HepG2 (cell line): ENCODE results near the gene PEAK1. TPM values are rescaled to one million over a fixed set of nuclear protein-coding genes. Genes with fewer than 3 reads are reported as not detected.

Experiments used
- ASH2L ChIP-seq: fragments of 300-600, 200-600 bp; sonication (generic); IDR thresholded peaks from 2 replicates; pipeline ENCODE4 v1.7.0; 2017; ENCODE audit warnings: low read depth, mild to moderate bottlenecking, moderate library complexity, mixed read lengths, low read length; ENCODE audit not compliant: insufficient read length
- ATAD3A ChIP-seq: sonication (generic); formaldehyde crosslinking; IDR thresholded peaks from 2 replicates; pipeline ENCODE4 v1.4.0; 2020; ENCODE audit warnings: missing genetic modification reagents
- ATRX ChIP-seq: sonication (generic); formaldehyde crosslinking; IDR thresholded peaks from 2 replicates; pipeline ENCODE4 v1.4.0; 2020; ENCODE audit warnings: missing genetic modification reagents, borderline replicate concordance
- CBX2 ChIP-seq, 2 experiments: fragments of 200-600 bp in 1 of 2; sonication (generic); formaldehyde crosslinking in 1 of 2; IDR thresholded peaks; 2 replicates each; pipeline versions ENCODE4 v1.7.0 to v1.8.1; 2018 to 2022; ENCODE audit warnings: low read depth in 2 of 2, low read length in 1 of 2, mild to moderate bottlenecking in 1 of 2, missing genetic modification reagents in 1 of 2
- IKZF1 ChIP-seq: fragments of 450-650 bp; IDR thresholded peaks from 2 replicates; pipeline ENCODE4 v1.7.1; 2016
- KMT2A ChIP-seq: sonication (generic); formaldehyde crosslinking; IDR thresholded peaks from 2 replicates; pipeline ENCODE4 v1.4.0; 2020; ENCODE audit warnings: missing genetic modification reagents
- MEIS1 ChIP-seq: sonication (generic); formaldehyde crosslinking; IDR thresholded peaks from 2 replicates; pipeline ENCODE4 v1.9.0; 2021; ENCODE audit warnings: mild to moderate bottlenecking, missing genetic modification reagents, moderate library complexity, borderline replicate concordance
- MLLT10 ChIP-seq: sonication (generic); formaldehyde crosslinking; IDR thresholded peaks from 2 replicates; pipeline ENCODE4 v1.4.0; 2020; ENCODE audit warnings: missing genetic modification reagents
- MYNN ChIP-seq: sonication (generic); formaldehyde crosslinking; IDR thresholded peaks from 2 replicates; pipeline ENCODE4 v1.4.0; 2020; ENCODE audit warnings: mild to moderate bottlenecking, low read depth, missing genetic modification reagents
- RORA ChIP-seq: sonication (generic); formaldehyde crosslinking; IDR thresholded peaks from 2 replicates; pipeline ENCODE4 v1.5.0; 2020; ENCODE audit warnings: mild to moderate bottlenecking, missing genetic modification reagents, moderate library complexity
- ZBTB7A ChIP-seq: sonication (generic); formaldehyde crosslinking; IDR thresholded peaks from 2 replicates; pipeline ENCODE4 v1.8.0; 2022; ENCODE audit warnings: mild to moderate bottlenecking, missing genetic modification reagents
- ZKSCAN5 ChIP-seq: sonication (generic); formaldehyde crosslinking; IDR thresholded peaks from 2 replicates; pipeline ENCODE4 v1.5.1; 2020; ENCODE audit warnings: mild to moderate bottlenecking, missing genetic modification reagents
- ZMAT3 ChIP-seq: sonication (generic); formaldehyde crosslinking; conservative IDR thresholded peaks from 2 replicates; pipeline ENCODE4 v1.7.0; 2021; ENCODE audit warnings: missing genetic modification reagents
- ZNF879 ChIP-seq: sonication (generic); formaldehyde crosslinking; IDR thresholded peaks from 2 replicates; pipeline ENCODE4 v1.8.1; 2023; ENCODE audit warnings: missing genetic modification reagents
- polyA plus RNA-seq, 8 experiments: library from polyadenylated mRNA; depleted of rRNA in 3 of 8; stranded (reverse) in 7 of 8; unstranded in 1 of 8; fragments of >200 nt; fragmentation: Illumina TruSeq in 4 of 8; extraction: Trizol in 4 of 8; gene quantifications; 2 replicates each; pipeline versions ENCODE4 v1.2.1 to v1.2.3, GENCODE V29; 2011 to 2016; ENCODE audit warnings: low read depth in 4 of 8, missing spikeins in 1 of 8, mixed read lengths in 1 of 8; ENCODE audit not compliant: insufficient read depth in 1 of 8
- total RNA-seq, 5 experiments: library from RNA; depleted of rRNA; stranded (reverse); fragments of >200 nt; fragmentation: Illumina TruSeq; extraction: Trizol; gene quantifications; 2 replicates each; pipeline ENCODE4 v1.2.3, GENCODE V29; 2016; ENCODE audit warnings: low read depth in 1 of 5
- TF ChIP-seq, protein P1 (sequence below): sonication (generic); formaldehyde crosslinking; IDR thresholded peaks from 2 replicates; pipeline ENCODE4 v1.5.0; 2020; ENCODE audit warnings: mild to moderate bottlenecking, missing genetic modification reagents
- TF ChIP-seq, protein P2 (sequence below): sonication (generic); formaldehyde crosslinking; IDR thresholded peaks from 2 replicates; pipeline ENCODE4 v1.8.1; 2023; ENCODE audit warnings: mild to moderate bottlenecking, missing genetic modification reagents
- TF ChIP-seq, protein P3 (sequence below): sonication (generic); formaldehyde crosslinking; IDR thresholded peaks from 2 replicates; pipeline ENCODE4 v1.4.0; 2020; ENCODE audit warnings: low read depth, missing genetic modification reagents
- TF ChIP-seq, protein P4 (sequence below): sonication (generic); formaldehyde crosslinking; IDR thresholded peaks from 2 replicates; pipeline ENCODE4 v1.9.0; 2022; ENCODE audit warnings: missing genetic modification reagents, mild to moderate bottlenecking, borderline replicate concordance

Gene PEAK1
- total and polyA plus RNA-seq, 2 of the 13 experiments (the other 11 are each of a cell fraction or from before 2014, with no cell fraction given): 6.0 to 6.6 TPM

GRCh38 chr15:77160562-77161478 lies 259.1 kb downstream of the PEAK1 start (continued):
- TF ChIP-seq, protein P1, sequence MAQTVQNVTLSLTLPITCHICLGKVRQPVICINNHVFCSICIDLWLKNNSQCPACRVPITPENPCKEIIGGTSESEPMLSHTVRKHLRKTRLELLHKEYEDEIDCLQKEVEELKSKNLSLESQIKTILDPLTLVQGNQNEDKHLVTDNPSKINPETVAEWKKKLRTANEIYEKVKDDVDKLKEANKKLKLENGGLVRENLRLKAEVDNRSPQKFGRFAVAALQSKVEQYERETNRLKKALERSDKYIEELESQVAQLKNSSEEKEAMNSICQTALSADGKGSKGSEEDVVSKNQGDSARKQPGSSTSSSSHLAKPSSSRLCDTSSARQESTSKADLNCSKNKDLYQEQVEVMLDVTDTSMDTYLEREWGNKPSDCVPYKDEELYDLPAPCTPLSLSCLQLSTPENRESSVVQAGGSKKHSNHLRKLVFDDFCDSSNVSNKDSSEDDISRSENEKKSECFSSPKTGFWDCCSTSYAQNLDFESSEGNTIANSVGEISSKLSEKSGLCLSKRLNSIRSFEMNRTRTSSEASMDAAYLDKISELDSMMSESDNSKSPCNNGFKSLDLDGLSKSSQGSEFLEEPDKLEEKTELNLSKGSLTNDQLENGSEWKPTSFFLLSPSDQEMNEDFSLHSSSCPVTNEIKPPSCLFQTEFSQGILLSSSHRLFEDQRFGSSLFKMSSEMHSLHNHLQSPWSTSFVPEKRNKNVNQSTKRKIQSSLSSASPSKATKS: no peak
- TF ChIP-seq KMT2A: no peak
- TF ChIP-seq ZBTB7A: no peak
- TF ChIP-seq, protein P2, sequence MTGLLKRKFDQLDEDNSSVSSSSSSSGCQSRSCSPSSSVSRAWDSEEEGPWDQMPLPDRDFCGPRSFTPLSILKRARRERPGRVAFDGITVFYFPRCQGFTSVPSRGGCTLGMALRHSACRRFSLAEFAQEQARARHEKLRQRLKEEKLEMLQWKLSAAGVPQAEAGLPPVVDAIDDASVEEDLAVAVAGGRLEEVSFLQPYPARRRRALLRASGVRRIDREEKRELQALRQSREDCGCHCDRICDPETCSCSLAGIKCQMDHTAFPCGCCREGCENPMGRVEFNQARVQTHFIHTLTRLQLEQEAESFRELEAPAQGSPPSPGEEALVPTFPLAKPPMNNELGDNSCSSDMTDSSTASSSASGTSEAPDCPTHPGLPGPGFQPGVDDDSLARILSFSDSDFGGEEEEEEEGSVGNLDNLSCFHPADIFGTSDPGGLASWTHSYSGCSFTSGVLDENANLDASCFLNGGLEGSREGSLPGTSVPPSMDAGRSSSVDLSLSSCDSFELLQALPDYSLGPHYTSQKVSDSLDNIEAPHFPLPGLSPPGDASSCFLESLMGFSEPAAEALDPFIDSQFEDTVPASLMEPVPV: no peak
- TF ChIP-seq ZMAT3 (CRISPR knock-in tag): no peak
- TF ChIP-seq MLLT10: no peak
- no peak for TF ChIP-seq ATAD3A (CRISPR knock-in tag)
- no peak for TF ChIP-seq RORA (CRISPR knock-in tag)
- no peak for TF ChIP-seq MEIS1 (CRISPR knock-in tag)
- TF ChIP-seq, protein P3, sequence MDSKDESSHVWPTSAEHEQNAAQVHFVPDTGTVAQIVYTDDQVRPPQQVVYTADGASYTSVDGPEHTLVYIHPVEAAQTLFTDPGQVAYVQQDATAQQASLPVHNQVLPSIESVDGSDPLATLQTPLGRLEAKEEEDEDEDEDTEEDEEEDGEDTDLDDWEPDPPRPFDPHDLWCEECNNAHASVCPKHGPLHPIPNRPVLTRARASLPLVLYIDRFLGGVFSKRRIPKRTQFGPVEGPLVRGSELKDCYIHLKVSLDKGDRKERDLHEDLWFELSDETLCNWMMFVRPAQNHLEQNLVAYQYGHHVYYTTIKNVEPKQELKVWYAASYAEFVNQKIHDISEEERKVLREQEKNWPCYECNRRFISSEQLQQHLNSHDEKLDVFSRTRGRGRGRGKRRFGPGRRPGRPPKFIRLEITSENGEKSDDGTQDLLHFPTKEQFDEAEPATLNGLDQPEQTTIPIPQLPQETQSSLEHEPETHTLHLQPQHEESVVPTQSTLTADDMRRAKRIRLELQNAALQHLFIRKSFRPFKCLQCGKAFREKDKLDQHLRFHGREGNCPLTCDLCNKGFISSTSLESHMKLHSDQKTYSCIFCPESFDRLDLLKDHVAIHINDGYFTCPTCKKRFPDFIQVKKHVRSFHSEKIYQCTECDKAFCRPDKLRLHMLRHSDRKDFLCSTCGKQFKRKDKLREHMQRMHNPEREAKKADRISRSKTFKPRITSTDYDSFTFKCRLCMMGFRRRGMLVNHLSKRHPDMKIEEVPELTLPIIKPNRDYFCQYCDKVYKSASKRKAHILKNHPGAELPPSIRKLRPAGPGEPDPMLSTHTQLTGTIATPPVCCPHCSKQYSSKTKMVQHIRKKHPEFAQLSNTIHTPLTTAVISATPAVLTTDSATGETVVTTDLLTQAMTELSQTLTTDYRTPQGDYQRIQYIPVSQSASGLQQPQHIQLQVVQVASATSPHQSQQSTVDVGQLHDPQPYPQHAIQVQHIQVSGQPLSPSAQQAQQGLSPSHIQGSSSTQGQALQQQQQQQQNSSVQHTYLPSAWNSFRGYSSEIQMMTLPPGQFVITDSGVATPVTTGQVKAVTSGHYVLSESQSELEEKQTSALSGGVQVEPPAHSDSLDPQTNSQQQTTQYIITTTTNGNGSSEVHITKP: no peak
- TF ChIP-seq ZNF879 (CRISPR knock-in tag): no peak
- TF ChIP-seq ATRX (CRISPR knock-in tag): no peak
- TF ChIP-seq ASH2L: peak; percentile 37
- TF ChIP-seq IKZF1: no peak
- TF ChIP-seq ZKSCAN5 (CRISPR knock-in tag): no peak
- no peak for TF ChIP-seq CBX2 (IDR thresholded peaks at IDR 0.05; ENCODE audit: low read depth, low read length)
- TF ChIP-seq CBX2 (CRISPR knock-in tag; IDR thresholded peaks at IDR 0.05; ENCODE audit: low read depth): no peak
- TF ChIP-seq MYNN (CRISPR knock-in tag): no peak
- TF ChIP-seq, protein P4, sequence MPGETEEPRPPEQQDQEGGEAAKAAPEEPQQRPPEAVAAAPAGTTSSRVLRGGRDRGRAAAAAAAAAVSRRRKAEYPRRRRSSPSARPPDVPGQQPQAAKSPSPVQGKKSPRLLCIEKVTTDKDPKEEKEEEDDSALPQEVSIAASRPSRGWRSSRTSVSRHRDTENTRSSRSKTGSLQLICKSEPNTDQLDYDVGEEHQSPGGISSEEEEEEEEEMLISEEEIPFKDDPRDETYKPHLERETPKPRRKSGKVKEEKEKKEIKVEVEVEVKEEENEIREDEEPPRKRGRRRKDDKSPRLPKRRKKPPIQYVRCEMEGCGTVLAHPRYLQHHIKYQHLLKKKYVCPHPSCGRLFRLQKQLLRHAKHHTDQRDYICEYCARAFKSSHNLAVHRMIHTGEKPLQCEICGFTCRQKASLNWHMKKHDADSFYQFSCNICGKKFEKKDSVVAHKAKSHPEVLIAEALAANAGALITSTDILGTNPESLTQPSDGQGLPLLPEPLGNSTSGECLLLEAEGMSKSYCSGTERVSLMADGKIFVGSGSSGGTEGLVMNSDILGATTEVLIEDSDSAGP (CRISPR knock-in tag): no peak
